Breast epithelium (tissue), 3 donors: ENCODE data around the gene SLAMF1.

ENCODE experiments used
- CTCF ChIP-seq, 3 donors: fragments of 450-650 bp; IDR thresholded peaks; one replicate each; pipeline ENCODE4 v1.5.1; 2016 to 2017; ENCODE audit warnings: antibody characterized with exemption in 3 of 3, mild to moderate bottlenecking in 3 of 3, moderate library complexity in 3 of 3
- POLR2A ChIP-seq: fragments of 450-650 bp; IDR thresholded peaks from one replicate; pipeline ENCODE4 v1.6.1; 2016; ENCODE audit warnings: antibody characterized with exemption, mild to moderate bottlenecking, moderate library complexity
- POLR2AphosphoS5 ChIP-seq, 3 donors: sonication (generic); formaldehyde crosslinking; IDR thresholded peaks; one replicate each; pipeline ENCODE4 v1.6.1; 2017; ENCODE audit warnings: antibody characterized with exemption in 3 of 3

GRCh38 chr1:160664573-160665051 is 17.8 kb upstream of the SLAMF1 start:
- TF ChIP-seq CTCF (IDR thresholded peaks at IDR 0.05) (no peak), POLR2A (no peak), POLR2AphosphoS5 (IDR thresholded peaks at IDR 0.05) (no peak)
